ENCODE measurements around the gene LMO7.
"Not testable (repeated sequence)": the region's sequence is repeated elsewhere in the genome, so short reads cannot be mapped to it uniquely, and the experiment has no call there.

The LMO7 gene

DNA sequence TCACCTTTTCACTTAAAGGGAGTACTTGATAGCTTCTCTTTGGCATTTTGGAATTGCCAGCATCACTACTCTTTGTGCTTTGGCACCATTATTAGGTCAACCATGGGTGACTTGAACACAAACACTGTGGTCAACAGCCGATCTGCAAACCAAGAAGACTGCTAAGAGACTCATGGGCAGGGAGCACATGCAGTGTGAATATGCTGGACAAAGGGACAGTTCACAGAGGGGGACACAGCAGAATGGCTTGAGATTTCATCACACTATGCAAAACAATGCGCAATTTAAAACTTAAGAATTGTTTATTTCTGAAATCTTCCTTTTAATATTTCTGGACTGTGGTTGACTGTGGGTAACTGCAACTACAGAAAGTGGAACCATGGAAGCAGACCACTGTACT, 64.4 kb downstream of the LMO7 start:
- no peak for DNase-seq

DNA sequence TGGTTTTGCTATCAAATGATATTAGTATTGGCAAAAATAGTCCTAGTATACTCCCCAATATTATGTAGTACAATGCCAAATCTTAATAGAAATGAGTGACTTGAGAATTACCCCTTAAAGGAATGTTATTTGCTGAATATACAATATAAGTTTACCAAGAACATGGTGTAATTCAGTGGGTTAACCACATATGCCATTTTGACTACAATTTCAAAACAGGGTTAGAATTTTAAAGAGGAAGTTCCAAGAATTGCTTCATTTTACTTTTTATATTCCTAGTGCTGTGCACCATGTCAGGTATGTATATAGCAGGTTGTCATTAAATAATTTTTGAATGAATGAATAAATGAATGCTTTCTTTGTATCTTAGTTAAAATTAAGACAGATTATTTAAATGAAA, 66.3 kb downstream of the LMO7 start:
- DNase-seq = no peak

DNA sequence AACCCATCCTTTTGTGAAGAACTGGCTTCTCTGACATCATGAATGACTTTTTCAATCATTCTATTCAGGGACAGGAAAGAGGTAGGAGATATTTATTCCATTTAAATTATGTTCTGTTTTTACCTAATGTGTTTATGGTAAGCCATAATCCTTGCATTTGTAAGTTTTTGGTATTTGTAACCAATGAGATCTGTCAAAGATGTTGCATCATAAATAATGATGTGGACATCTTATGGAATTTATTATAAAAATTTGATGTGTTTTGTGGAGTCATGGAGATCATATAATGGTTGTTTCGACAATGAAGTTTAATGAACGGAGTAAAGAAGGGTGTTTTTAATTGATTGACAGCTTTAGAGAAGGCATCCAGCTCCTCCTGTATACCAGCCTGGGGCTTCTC, 67.6 kb downstream of the LMO7 start:
- no peak for DNase-seq

DNA sequence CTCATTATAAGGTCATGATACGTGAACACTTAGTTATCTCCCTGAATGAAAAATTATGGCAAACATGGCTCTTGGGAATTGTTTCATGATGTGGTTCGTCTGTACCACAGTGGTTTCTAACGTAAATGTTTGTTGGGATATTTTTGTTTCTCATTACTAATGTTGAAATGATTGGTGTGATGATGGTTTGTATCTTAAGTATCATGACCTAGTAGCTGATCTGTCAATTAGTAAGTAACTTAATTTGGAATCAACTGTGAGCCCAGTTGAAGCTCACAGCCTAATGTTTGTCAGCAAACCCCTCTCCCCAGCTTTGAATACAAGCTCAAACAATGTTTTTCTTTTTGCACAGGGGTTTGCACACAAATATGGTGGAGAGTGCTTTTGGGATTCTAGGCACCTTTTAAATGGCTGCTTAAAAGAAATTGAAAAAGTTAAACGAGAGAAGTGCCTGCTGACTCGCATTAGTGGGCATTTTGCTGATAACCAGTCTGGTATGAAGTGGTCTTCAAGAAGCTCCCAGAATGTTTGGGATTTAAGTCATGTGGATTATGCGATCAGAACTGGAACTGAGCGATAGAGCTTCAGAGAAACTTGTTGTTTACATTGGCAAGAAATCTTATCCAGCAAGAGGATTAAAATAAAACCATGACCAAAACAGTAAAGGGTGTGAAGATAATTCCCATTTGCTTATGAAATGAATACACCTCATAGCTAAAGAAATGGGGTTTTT, 68.2 kb downstream of the LMO7 start:
- no peak for DNase-seq

DNA sequence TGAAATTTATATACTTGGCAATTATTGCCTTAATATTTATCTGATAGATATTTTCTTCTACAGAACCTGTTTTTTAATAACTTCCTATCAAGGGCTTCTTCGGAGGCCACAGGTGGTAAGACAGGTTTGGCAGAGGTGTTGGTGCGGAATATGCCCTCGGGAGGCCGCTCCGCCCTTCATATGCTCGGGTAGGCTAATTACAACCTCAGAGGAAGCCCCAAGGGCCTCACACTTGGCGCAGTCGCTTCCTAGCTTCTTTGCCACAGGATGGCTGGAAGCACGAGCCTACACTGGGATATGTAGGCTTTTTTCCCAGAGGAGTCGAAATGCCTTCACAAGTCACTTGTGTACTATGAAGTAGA, 68.8 kb downstream of the LMO7 start:
- DNase-seq = no peak

DNA sequence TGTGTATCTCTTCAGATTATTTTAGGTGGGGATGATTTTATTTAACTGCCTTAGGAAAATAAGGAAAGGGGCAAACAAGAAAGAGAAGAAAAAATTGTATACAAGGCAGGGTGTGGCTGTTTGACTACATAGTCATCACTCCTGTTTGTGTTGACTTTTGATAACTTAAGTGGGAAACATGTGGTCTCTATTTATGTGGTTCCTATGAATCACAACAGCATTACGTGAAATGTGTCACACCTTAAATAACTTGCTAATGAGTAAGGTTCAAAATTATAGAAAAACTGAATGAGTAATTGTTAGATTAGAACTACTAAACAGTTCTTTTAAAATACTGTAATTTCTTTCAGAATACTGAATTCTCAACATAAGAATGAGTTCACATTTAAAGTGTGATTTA, 69.3 kb downstream of the LMO7 start:
- DNase-seq = no peak

DNA sequence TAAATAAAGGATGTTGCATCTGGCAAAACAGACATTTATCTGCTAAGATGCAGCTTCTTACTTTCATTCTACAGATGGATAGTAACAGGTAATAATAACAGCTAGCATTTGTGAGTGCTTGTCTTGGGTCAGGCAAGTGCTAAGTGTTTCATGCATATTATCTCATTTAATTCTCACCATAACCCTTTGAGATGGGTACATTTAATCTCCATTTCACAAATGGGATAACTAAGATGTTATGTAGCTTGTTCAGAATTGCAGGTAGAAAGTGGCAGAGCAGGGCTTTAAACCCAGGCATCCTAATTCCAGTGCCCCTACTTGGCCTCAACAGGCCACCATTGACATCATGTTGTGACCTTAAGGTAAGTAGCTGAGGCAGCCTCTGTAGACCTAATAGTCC, 69.8 kb downstream of the LMO7 start:
- no peak for DNase-seq

DNA sequence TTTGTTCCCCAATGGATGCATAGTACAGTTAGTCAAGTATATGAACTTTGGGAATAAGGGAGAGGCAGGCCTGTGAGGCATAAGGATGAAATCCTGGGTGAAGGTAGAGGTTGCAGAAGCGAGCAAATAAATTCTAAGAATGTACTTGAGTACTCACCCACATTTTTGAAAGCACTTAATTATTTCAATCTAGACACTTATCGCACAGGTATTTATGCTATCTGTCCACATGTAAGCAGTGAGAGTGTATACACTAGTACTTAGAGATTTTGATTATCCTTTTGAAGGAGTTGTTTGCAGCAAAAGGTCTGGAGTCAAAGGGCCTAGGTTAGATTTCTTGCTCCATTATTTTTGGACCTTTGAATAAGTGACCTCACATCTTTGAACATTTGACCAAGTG, 77.7 kb downstream of the LMO7 start:
- DNase-seq = no peak

DNA sequence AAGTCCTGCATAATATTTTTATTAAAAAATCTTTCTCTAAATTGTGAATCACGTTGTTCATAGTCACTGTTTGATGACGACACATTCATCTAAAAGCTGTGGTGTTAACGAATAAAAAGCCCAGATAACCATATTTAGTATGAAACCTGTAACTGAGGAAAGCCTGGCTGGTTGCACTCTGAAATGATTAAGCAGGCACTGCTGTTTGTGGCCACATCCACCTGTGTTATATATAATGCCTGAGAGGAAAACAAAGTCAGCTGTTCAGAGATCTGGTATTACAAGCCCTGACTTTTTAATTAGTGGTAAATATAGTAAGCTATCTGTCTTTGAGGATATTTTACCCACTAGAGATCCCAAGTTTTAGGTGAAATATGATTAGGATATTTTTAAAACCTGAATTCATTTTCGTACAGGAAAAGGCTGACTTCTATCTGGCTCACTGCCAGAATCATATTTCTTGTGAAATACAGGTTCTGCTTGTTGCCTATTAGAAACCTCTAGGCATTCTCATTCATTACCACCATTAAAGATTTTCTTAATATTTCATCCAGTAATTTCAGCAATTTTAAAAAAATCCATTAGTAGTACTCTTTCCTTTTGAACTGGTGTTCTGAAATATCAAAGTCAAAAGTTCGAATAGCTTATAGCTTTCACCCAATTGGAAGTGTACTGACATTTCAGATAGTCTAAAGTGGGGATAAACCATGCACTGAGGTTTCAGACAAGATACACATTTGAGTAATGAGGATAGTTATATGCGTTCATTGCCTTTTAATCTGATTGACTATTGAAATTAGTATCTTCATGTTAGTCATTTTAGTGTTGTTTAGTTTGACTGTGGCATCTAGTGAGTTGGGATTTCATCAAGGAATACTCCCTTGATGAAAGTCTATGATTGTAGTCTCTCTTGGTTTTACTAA, 79.7 kb downstream of the LMO7 start:
- no peak for DNase-seq

DNA sequence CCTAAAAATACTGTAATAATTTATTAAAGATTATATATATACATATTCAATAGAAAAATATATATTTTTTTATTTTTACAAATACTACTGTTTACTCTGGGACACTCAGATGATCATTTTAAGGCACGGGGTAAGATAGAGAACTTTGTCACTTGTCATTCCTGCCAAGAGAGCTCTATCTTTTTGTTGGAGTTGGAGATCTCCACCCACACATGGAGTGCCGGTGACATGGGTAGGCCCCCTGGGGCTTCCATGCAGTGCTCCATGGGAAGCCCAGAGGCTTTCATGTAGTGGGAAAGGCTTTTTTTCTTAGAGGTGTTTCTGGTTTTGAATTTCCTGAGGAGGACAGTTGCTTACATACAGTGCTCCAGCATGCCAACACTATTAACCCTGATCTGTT, 81.4 kb downstream of the LMO7 start:
- no peak for DNase-seq

DNA sequence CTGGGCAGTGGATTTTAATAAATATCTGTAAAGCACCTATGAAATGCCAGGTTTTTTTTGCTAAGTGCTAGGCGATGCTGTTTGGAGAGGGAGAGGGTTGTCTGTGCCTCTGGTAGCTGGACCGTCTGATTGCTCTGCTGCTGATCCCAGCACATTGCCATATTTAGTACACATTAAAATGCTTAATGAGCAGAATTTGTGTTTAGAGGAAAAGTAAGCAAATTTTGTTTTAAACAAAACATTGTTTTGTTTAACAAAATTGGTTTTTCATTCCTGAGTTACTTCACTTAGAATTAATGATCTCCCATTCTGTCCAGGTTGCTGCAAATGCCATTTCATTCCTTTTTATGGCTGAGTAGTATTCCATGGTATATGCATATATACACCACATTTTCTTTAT, 85.2 kb downstream of the LMO7 start:
- no peak for DNase-seq

DNA sequence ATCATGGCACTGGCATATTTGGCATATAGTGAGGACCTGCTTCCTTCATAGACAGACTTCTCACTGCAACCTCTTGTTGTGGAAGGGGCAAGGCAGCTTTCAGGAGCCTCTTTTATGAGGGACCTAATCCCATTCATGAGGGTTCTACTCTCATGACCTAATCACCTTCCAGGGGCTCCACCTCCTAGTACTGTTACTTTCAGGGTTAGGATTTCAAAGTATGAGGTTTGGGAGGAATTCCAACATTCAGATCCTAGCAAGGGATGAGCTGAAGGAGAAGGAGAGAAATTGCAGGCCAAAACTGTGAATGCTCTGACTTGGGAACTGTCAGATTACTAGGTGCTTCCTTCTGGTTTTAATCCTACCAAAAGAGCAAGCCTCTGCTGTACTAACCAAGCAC, 87.8 kb downstream of the LMO7 start:
- DNase-seq = no peak

DNA sequence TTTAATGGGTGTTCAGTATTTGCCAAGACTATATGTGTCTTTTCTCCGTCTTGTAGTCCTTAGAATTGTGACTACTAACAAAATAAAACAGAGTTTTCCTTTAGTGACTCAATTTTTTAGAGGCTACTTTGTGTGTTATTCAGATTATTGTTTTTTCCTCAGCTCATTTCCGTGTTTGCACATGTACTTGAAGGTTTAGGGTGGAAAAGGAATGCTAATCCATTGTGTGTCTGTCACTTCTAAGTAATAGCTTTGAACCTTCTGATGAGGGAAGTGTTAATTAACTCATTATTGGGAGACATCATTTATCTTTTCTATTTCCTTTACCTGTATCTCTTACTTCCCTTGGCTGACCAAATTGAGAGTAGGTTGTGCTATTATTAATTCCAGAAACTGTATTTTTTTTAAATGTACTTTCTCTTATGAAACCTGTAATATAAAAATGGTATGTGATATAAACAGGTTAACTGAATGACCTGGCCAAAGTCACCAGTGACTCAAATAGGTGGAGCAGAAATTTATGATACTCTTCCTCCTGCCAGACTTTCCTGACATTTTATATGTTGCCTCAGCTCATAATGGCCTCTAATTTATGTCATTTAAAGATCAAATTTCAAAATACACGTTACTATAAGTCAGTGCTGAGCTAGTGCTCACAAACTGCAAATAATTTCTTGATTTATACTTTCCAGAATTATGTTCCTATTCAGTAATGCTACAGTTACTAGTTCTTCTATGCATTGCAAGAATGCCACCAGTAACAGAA, 88.8 kb downstream of the LMO7 start:
- no peak for DNase-seq

DNA sequence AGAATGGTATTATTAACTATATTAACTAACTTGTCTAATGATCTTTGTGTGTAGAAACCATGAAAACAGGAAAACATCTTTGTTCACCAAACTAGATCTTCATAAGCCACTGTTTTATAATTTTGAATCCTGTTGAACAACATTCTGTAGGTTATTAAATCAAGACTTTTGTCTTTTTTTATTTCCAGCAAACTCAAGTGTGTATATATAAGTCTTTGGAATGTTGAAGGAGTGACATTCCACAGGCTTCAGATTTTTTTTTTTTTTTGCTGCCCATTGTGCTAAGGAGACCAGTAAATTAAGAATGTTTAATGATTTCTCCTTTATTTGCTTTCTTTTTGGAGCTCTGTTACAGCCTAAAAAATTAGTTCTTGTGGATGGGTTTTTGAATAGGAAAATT, 89.6 kb downstream of the LMO7 start:
- DNase-seq = no peak

DNA sequence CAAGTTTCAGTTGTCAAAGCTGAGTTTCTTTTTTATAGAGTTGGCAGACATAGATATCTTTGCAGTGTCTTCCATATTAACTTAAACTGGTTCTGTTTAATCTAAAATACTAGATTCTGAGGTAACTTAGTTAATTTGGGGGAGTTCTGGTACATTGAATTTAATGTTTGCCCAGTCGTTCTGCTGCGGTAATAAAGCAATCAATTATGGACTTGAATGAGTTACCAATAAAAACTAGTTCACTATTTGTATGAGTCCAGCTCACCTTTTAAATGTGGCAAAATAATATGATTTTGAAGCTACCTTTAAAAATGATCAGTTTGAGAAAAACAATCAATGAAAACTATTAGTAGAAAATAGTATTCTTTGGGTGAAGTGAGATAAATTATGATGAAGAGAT, 90.2 kb downstream of the LMO7 start:
- no peak for DNase-seq

DNA sequence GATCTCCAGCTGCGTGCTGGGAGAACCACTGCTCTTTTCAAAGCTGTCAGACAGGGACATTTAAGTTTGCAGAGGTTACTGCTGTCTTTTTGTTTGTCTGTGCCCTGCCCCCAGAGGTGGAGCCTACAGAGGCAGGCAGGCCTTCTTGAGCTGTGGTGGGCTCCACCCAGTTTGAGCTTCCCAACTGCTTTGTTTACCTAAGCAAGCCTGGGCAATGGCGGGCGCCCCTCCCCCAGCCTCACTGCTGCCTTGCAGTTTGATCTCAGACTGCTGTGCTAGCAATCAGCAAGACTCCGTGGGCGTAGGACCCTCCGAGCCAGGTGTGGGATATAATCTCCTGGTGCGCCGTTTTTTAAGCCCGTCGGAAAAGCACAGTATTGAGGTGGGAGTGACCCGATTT, 97.0 kb downstream of the LMO7 start:
- not testable (repeated sequence) for DNase-seq

DNA sequence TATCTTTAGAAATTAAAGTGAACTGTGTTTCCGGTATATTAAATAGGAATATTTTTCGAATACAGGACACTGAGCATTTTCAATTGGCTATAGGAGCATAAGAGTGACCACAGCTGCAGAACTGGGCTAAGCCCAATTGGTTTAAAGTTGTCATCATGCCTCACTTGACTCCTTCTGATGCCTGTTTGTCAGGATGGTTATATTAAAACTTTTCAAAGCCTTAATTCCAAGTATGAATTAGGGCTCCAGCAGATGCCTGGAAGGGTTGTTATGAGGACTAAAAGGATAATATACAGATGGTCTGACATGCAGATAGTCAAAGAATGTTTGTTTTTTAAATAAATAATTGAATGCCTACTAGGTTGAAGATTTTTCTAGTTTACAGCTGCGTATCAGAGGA, 100.0 kb downstream of the LMO7 start:
- DNase-seq = no peak

DNA sequence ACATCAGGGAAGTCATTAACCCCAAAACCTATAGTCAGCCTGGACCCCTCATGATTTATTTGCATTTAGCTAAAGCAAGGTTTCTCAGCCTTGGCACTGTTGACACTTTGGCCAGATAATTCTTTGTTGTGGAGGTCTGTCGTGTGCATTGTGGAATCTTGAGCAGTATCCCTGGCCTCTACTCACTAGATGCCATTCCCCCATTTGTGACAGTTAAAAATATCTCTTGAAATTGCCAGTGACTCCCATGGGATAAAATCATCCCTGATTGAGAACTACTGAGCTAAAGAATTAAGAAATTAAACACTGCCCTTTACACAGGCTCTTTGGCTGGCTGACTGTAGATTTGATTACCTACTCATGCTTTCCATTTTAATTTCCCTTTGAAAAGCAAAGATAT, 102.7 kb downstream of the LMO7 start:
- no peak for DNase-seq

DNA sequence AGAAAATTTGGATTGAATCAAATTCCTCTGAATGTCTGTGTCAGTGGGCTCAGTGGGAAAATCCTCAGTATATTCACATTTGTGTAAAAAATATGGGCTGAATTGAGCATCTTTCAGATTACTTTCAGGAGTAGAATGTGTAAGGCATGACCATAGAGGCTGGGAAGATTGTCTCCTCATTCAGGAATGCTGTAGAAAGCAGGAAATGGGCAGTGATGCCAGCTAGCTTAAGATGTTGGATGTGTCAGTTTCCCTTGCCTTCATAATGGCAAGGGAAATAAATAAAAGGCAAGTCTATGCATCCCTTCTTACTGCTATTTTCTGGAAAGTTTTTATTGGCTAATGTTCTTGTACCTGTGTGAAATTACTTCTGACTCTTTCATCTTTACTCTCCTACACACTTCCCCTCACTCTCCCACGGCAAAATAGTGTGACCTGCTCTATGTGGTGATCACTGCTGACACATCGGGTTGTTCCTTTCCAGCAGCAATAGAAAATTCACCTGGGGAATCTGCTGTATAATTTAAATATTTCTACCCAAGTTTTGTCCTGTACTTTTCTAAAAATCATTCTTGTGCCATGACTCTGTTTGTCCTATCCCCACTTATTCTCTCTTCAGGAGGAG, 103.2 kb downstream of the LMO7 start:
- no peak for DNase-seq

DNA sequence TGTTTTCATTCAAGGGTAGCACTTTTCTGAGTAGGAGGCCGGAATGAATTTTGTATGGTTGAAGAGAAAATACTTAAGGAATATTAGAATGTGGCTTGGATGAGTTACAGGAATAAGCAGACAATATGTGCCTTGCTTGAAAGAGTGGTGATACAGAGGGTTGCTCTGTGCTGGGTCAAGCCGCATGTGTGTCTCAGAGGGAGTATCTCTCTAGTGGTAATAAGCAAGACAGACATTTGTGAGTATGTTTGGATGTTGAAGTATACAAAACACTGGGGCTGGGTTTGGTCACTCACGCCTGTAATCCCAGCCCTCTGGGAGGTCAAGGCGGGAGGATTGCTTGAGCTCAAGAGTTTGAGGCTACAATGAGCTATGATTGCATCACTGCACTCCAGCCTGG, 103.9 kb downstream of the LMO7 start:
- no peak for DNase-seq

DNA sequence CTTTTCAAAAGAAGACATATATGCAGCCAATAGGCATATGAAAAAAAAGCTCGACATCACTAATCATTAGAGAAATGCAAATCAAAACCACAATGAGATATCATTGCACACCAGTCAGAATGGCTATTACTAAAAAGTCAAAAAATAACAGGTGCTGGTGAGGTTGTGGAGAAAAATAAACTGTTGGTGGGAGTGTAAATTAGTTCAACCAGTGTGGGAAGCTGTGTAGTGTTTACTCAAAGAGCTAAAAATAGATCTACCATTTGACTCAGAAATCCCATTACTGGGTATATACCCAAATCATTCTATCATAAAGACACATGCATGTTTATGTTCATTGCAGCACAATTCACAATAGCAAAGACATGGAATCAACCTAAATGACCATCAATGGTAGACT, 106.9 kb downstream of the LMO7 start:
- DNase-seq = not testable (repeated sequence)

DNA sequence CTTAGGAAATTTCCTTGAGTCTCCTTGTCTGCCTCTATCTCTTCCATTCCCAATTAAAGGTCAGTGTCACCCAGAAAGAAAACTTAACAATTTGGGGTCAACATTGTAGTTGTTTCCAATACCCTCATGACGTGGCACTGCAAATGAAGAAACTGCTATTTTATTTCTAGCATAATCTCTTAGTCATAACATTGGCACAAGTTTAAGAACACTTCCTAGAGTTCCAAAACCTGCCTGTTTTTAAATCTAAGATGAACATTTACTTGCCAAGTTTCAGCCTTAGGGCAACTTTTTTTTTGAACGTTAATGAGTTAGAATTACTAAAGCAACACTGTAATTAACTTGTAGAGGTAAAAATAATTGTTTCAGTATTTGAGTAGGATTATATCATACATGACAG, 108.0 kb downstream of the LMO7 start:
- DNase-seq = no peak

DNA sequence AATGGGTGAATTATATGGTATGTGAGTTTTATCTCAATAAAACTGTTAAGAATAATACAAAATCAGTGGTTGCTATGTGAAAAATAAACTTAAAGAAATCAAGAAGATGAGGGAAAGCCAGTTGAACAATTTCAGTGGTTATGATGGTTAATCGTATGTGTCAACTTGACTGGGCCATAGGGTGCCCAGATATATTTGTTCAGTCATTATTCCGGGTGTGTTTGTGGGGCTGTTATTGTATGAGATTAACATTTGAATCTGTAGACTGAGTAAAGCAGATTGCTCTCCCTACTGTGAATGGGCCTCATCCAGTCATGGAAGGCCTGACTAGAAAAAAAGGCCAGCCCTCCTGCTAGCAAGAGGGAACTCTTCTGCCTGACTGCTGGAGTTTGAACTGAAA, 109.3 kb downstream of the LMO7 start:
- DNase-seq = no peak
